B cell (primary cell): ENCODE measurements around the gene NOTCH1. TPM values are rescaled to one million over a fixed set of nuclear protein-coding genes. Genes with fewer than 3 reads are reported as not detected.

Experiments used
- ATAC-seq: fragments of 200-7000 bp; cut with Tn5 transposase; one replicate; pipeline ENCODE4 v1.10.0; 2021; ENCODE audit warnings: low read depth, mild to moderate bottlenecking, moderate number of reproducible peaks, moderate library complexity
- CTCF ChIA-PET: fragments of 350-600 bp; sonication (Branson Sonifier 250); formaldehyde crosslinking; loops from one replicate; lab custom pipeline; 2021; ENCODE audit warnings: antibody characterized with exemption, inconsistent platforms; lab: Charles Lee
- POLR2A ChIA-PET: fragments of 350-600 bp; sonication (Branson Sonifier 250); formaldehyde crosslinking; loops from one replicate; lab custom pipeline; 2021; ENCODE audit warnings: antibody characterized with exemption; lab: Charles Lee
- DNase-seq: peaks from one replicate; pipeline ENCODE4 v3.0.0; 2013
- H2AFZ ChIP-seq: 2 replicates; pipeline ENCODE4 v1.6.1; 2012; ENCODE audit warnings: mild to moderate bottlenecking, low read depth, low read length; ENCODE audit not compliant: insufficient read depth, poor library complexity, severe bottlenecking
- H3K27ac ChIP-seq, 2 donors: 1 replicate in 1 of 2; 2 replicates in 1 of 2; pipeline ENCODE4 v1.5.1; 2012 to 2013; ENCODE audit warnings: low read length in 2 of 2, mild to moderate bottlenecking in 2 of 2, moderate library complexity in 1 of 2
- H3K27me3 ChIP-seq, 4 experiments: fragments of 200-600 bp in 1 of 4; sonication (generic) in 1 of 4; replicated peaks in 1 of 4; 1 replicate in 2 of 4; 2 replicates in 2 of 4; pipeline versions ENCODE4 v1.6.1 to v1.7.0; 2013 to 2016; ENCODE audit warnings: low read length in 3 of 4, mild to moderate bottlenecking in 2 of 4, mixed read lengths in 1 of 4, moderate library complexity in 1 of 4; ENCODE audit not compliant: insufficient read depth in 4 of 4, control insufficient read depth in 3 of 4; ENCODE audit errors: control extremely low read depth in 1 of 4
- H3K36me3 ChIP-seq, 2 experiments: replicated peaks in 1 of 2; 1 replicate in 1 of 2; 2 replicates in 1 of 2; pipeline versions ENCODE4 v1.6.1 to v1.7.1; 2013; ENCODE audit warnings: low read length in 1 of 2; ENCODE audit not compliant: insufficient read depth in 2 of 2, control insufficient read depth in 1 of 2; ENCODE audit errors: control extremely low read depth in 1 of 2, extremely low read depth in 1 of 2
- H3K4me1 ChIP-seq, 2 donors: fragments of 200-600 bp in 1 of 2; sonication (generic) in 1 of 2; 1 replicate in 1 of 2; 2 replicates in 1 of 2; pipeline versions ENCODE4 v1.5.1 to v1.6.1; 2013 to 2017; ENCODE audit warnings: low read length in 2 of 2; ENCODE audit not compliant: control insufficient read depth in 2 of 2, insufficient read depth in 2 of 2
- H3K4me2 ChIP-seq: replicated peaks from 2 replicates; pipeline ENCODE3; 2012; ENCODE audit warnings: mild to moderate bottlenecking, low read depth, low read length; ENCODE audit not compliant: poor library complexity, severe bottlenecking
- H3K4me3 ChIP-seq, 5 experiments: fragments of 200-600 bp in 1 of 5; sonication (generic) in 1 of 5; 1 replicate in 3 of 5; 2 replicates in 2 of 5; pipeline versions ENCODE4 v1.5.1 to v1.7.0; 2011 to 2016; ENCODE audit warnings: low read length in 4 of 5, mild to moderate bottlenecking in 4 of 5, low read depth in 2 of 5, control low read depth in 1 of 5, moderate library complexity in 1 of 5; ENCODE audit not compliant: insufficient read depth in 1 of 5; ENCODE audit errors: control extremely low read depth in 1 of 5, extremely low read depth in 1 of 5
- H3K79me2 ChIP-seq: fragments of 200-600 bp; sonication (generic); one replicate; pipeline ENCODE4 v1.6.0; 2016; ENCODE audit warnings: low read length; ENCODE audit not compliant: control insufficient read depth, insufficient read depth
- H3K9ac ChIP-seq: fragments of 200-600 bp; sonication (generic); 2 replicates; pipeline ENCODE4 v1.6.1; 2017; ENCODE audit warnings: mild to moderate bottlenecking, low read length, moderate library complexity
- H3K9me3 ChIP-seq, 3 donors: one replicate each; pipeline versions ENCODE4 v1.6.1 to v1.7.1; 2013; ENCODE audit warnings: low read length in 2 of 3; ENCODE audit not compliant: control insufficient read depth in 2 of 3, insufficient read depth in 1 of 3; ENCODE audit errors: control extremely low read depth in 1 of 3
- H4K20me1 ChIP-seq: 2 replicates; pipeline ENCODE4 v1.6.0; 2012; ENCODE audit warnings: mild to moderate bottlenecking, low read length; ENCODE audit not compliant: insufficient read depth, control insufficient read depth, poor library complexity, severe bottlenecking
- H3K27ac Mint-ChIP-seq: one replicate; pipeline ENCODE4 v1.8.0; 2021; ENCODE audit warnings: mixed read lengths
- H3K27me3 Mint-ChIP-seq: one replicate; pipeline ENCODE4 v1.8.0; 2021; ENCODE audit warnings: mixed read lengths
- H3K4me1 Mint-ChIP-seq: one replicate; pipeline ENCODE4 v1.8.0; 2021; ENCODE audit warnings: mixed read lengths
- H3K4me3 Mint-ChIP-seq: one replicate; pipeline ENCODE4 v1.8.0; 2021; ENCODE audit warnings: mixed read lengths
- H3K9me3 Mint-ChIP-seq: one replicate; pipeline ENCODE4 v1.8.0; 2022; ENCODE audit warnings: mixed read lengths; ENCODE audit not compliant: insufficient read depth
- EZH2 ChIP-seq: IDR thresholded peaks from 2 replicates; pipeline ENCODE4 v1.6.1; 2012; ENCODE audit warnings: borderline replicate concordance, low read depth, mild to moderate bottlenecking, moderate library complexity, low read length; ENCODE audit not compliant: insufficient read depth, poor library complexity, severe bottlenecking
- WGBS: methylation state at CpG from one replicate; pipeline ENCODE4 v1.1.5; 2013; ENCODE audit warnings: missing lambda C conversion rate; ENCODE audit not compliant: insufficient coverage; 5-methylcytosine and 5-hydroxymethylcytosine counted together
- intact Hi-C: fragments of 100-400 bp; cut with micrococcal nuclease; formaldehyde crosslinking; loops from one replicate; pipeline ENCODE4 v1.10.0; 2022
- polyA plus RNA-seq: library from polyadenylated mRNA; depleted of rRNA; stranded (reverse); fragments of >200 nt; gene quantifications from 2 replicates; pipeline ENCODE4 v1.2.3, GENCODE V29; 2012
- total RNA-seq, 2 donors: library from RNA; stranded (reverse); fragments of 120-200 nt in 1 of 2; gene quantifications; 1 replicate in 1 of 2; 2 replicates in 1 of 2; pipeline versions ENCODE4 v1.2.3 to v1.2.4, GENCODE V29; 2013 to 2022
- TF ChIP-seq, protein P1 (sequence below): fragments of 200-600 bp; IDR thresholded peaks from one replicate; pipeline ENCODE4 v1.8.0; 2022; ENCODE audit warnings: antibody characterized with exemption, mild to moderate bottlenecking

NOTCH1 gene
- total and polyA plus RNA-seq, 2 donors (not counting 1 experiment from before 2014, with no cell fraction given) = 16.6 to 38.5 TPM

DNA sequence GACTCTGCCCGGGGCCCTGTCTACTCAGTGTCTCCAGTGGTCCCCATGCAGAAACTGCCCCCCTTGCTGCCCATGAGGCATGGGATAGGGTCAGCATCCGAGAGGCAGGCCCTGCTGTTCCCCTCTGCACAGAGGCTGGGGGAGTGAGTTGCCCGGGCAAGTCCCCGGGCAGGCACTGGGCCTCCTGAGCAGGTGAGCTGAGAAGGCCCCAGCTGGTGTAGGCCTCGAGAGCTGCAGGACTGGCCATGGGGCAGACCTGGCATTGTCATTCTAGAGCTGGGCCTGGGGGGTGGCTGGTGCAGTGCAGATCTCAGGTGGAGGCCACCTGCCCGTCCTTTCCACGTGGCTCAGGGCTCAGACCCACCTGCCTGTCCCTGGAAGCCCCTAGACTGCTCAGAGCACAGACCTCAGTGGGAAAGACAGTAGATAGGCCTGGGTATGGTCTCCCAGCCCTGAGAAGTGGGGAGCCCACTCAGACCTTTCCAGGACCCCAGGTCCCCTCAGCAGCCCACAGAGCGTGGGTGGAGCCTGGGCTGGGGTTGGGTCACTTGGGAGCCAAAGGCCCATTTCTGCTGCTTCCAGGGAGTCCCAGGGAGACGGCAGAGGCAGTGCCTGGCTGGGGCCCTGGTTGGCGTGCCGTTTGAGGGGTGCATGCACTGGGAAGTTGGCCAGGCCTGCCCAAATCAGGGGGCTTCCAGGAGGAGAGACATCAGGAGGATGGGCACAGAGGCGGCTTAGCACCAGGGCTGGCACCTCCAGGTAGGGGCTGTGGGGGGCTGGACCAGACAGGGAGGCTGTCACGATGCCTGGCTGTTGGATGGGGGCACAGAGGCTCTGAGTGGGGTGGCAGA lies 4.8 kb upstream of the NOTCH1 start:
- no peak overlapping the region for H3K9ac ChIP-seq
- peaks cover 27% of the 10 kb centered on the region for H3K4me1 Mint-ChIP-seq
- H3K27me3 Mint-ChIP-seq = no peaks in the 10 kb centered on the region
- peaks cover 33 to 43% of the 10 kb centered on the region in 2 donors for H3K4me1 ChIP-seq
- no peak overlapping the region for H3K27ac Mint-ChIP-seq
- H4K20me1 ChIP-seq = peaks cover 20% of the 10 kb centered on the region
- peak overlapping the region; percentile 83 for H3K4me2 ChIP-seq
- no peak overlapping the region for H3K4me3 ChIP-seq
- H3K9me3 ChIP-seq = no peaks in the 10 kb centered on the region
- no peak for DNase-seq
- intact Hi-C loops = no loop called here
- H3K4me3 Mint-ChIP-seq = no peak overlapping the region
- H3K36me3 ChIP-seq = no peaks in the 10 kb centered on the region
- ChIA-PET CTCF (interaction anchor here (0.6 to 1.5 kb wide), 3 partner anchors 78 to 329 kb away, joined by 4 to 5 read pairs (median 5); no protein-coding TSS in a partner anchor), POLR2A (interaction anchor here (1.5 kb wide), 1 partner anchor 67 kb away, joined by 3 read pairs; no protein-coding TSS in a partner anchor)
- TF ChIP-seq EZH2 = no peak
- TF ChIP-seq, protein P1, sequence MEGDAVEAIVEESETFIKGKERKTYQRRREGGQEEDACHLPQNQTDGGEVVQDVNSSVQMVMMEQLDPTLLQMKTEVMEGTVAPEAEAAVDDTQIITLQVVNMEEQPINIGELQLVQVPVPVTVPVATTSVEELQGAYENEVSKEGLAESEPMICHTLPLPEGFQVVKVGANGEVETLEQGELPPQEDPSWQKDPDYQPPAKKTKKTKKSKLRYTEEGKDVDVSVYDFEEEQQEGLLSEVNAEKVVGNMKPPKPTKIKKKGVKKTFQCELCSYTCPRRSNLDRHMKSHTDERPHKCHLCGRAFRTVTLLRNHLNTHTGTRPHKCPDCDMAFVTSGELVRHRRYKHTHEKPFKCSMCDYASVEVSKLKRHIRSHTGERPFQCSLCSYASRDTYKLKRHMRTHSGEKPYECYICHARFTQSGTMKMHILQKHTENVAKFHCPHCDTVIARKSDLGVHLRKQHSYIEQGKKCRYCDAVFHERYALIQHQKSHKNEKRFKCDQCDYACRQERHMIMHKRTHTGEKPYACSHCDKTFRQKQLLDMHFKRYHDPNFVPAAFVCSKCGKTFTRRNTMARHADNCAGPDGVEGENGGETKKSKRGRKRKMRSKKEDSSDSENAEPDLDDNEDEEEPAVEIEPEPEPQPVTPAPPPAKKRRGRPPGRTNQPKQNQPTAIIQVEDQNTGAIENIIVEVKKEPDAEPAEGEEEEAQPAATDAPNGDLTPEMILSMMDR = no peak
- ATAC-seq = no peak
- no peaks in the 10 kb centered on the region for H3K27me3 ChIP-seq
- no peak overlapping the region for H2AFZ ChIP-seq
- H3K79me2 ChIP-seq = no peaks in the 10 kb centered on the region
- H3K9me3 Mint-ChIP-seq = no peaks in the 10 kb centered on the region
- H3K27ac ChIP-seq = no peak overlapping the region
- 90% methylated on average over 12 of the region's 13 CpGs for WGBS
